Loucy (cell line): ENCODE measurements around the gene RPL26.

Experiments
- H2AFZ ChIP-seq: fragments of 200-600 bp; sonication (generic); 2 replicates; pipeline ENCODE4 v1.6.0; 2016; ENCODE audit warnings: antibody characterized with exemption, mild to moderate bottlenecking, low read length, moderate library complexity
- H3F3A ChIP-seq: fragments of 200-600 bp; 2 replicates; pipeline ENCODE4 v1.6.0; 2016; ENCODE audit warnings: antibody characterized with exemption, low read depth, mild to moderate bottlenecking
- H3K27me3 ChIP-seq: fragments of 200-600 bp; sonication (generic); 2 replicates; pipeline ENCODE4 v1.6.1; 2014; ENCODE audit warnings: low read length, mild to moderate bottlenecking; ENCODE audit not compliant: insufficient read depth, poor library complexity, severe bottlenecking
- H3K36me3 ChIP-seq: fragments of 200-600 bp; sonication (generic); 2 replicates; pipeline ENCODE4 v1.6.1; 2016; ENCODE audit warnings: low read length; ENCODE audit not compliant: insufficient read depth
- H3K4me1 ChIP-seq: fragments of 200-600 bp; sonication (generic); 2 replicates; pipeline ENCODE4 v1.5.1; 2014; ENCODE audit warnings: low read length, mild to moderate bottlenecking; ENCODE audit not compliant: insufficient read depth, poor library complexity, severe bottlenecking
- H3K4me2 ChIP-seq: fragments of 200-600 bp; sonication (generic); 2 replicates; pipeline ENCODE4 v1.6.0; 2014; ENCODE audit warnings: antibody characterized with exemption, low read length, low read depth, mild to moderate bottlenecking; ENCODE audit not compliant: poor library complexity, severe bottlenecking
- H3K4me3 ChIP-seq: fragments of 200-600 bp; sonication (generic); 2 replicates; pipeline ENCODE4 v1.5.1; 2014; ENCODE audit warnings: low read length, mild to moderate bottlenecking, mixed read lengths; ENCODE audit not compliant: poor library complexity, severe bottlenecking
- H3K79me2 ChIP-seq: fragments of 200-600 bp; sonication (generic); 2 replicates; pipeline ENCODE4 v1.6.1; 2014; ENCODE audit warnings: low read length; ENCODE audit not compliant: insufficient read depth
- H3K9ac ChIP-seq: fragments of 200-600 bp; sonication (generic); 2 replicates; pipeline ENCODE4 v1.6.0; 2014; ENCODE audit warnings: mild to moderate bottlenecking, low read depth, low read length, moderate library complexity; ENCODE audit not compliant: poor library complexity, severe bottlenecking
- H3K9me2 ChIP-seq: fragments of 200-600 bp; sonication (generic); replicated peaks from 2 replicates; pipeline ENCODE4 v1.6.1; 2016; ENCODE audit warnings: low read depth, low read length, mixed read lengths
- H3K9me3 ChIP-seq: fragments of 200-600 bp; sonication (generic); 2 replicates; pipeline ENCODE4 v1.6.1; 2014; ENCODE audit warnings: mild to moderate bottlenecking, antibody characterized with exemption, low read length, low read depth; ENCODE audit not compliant: insufficient read depth
- H4K20me1 ChIP-seq: fragments of 200-600 bp; sonication (generic); 2 replicates; pipeline ENCODE4 v1.6.0; 2014; ENCODE audit warnings: antibody characterized with exemption, low read length, mild to moderate bottlenecking; ENCODE audit not compliant: insufficient read depth, poor library complexity, severe bottlenecking
- EZH2phosphoT487 ChIP-seq: fragments of 200-600 bp; IDR thresholded peaks from 2 replicates; pipeline ENCODE4 v1.6.1; 2018; ENCODE audit warnings: antibody characterized with exemption, mild to moderate bottlenecking, moderate library complexity, borderline replicate concordance
- TF ChIP-seq, protein P1 (sequence below): fragments of 200-600 bp; sonication (generic); conservative IDR thresholded peaks from 2 replicates; pipeline ENCODE4 v1.5.1; 2014; ENCODE audit warnings: mild to moderate bottlenecking, antibody characterized with exemption, low read length

The RPL26 gene

GRCh38 chr17:8393470-8394231 lies 10.7 kb upstream of the RPL26 start:
- H3K4me1 ChIP-seq, result peaks cover 5% of the 10 kb centered on the region
- peak overlapping the region; percentile 54; the same call in 1 of the 2 replicates for H2AFZ ChIP-seq

DNA sequence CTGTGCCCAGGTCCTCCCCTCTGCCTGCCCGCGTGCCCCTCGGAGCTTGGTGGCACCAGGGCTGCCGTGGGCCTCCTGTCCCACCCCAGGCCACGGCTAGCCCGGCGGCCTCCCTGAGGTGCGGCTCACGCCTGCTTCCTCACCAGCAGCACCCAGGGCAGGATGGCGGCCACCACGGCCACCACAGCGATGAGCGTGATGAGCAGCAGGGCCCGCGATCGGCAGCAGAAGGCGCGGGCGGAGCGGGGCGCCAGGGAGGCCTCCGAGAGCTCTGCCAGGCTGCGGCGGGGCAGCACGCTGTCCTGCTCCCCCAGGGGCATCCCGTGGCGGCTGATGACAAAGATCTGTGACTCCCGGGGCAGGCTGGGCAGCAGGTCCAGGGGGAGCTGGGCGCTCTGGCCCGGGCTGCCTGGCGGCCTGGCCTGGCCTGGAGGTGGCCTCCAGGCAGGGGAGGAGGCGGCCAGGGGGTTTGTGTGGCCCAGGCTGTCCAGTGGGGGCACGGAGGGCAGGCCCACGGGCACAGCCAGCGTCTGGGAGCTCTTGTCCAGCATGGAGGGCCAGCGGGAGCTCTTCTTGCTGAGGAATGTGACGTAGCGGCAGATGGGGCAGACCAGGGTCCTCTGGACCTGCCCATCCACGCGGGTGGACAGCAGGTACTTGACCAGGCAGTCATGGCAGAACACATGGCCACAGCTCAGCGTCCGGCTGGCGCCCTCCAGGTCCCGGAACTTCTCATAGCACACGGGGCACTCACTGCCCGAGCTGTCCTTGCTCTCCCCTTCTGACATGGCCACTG lies 9.9 kb upstream of the RPL26 start:
- Histone ChIP-seq H3K79me2 (no peaks in the 10 kb centered on the region), H3K4me1 (peaks cover 5% of the 10 kb centered on the region), H3K27me3 (no peaks in the 10 kb centered on the region), H3K9ac (no peak overlapping the region), H3K9me3 (no peaks in the 10 kb centered on the region), H2AFZ (no peak overlapping the region), H3K9me2 (no peaks in the 10 kb centered on the region), H3K36me3 (no peaks in the 10 kb centered on the region), H3K4me2 (no peak overlapping the region), H3K4me3 (no peak overlapping the region), H3F3A (no peaks in the 10 kb centered on the region), H4K20me1 (no peaks in the 10 kb centered on the region)
- TF ChIP-seq EZH2phosphoT487, result no peak
- TF ChIP-seq, protein P1, sequence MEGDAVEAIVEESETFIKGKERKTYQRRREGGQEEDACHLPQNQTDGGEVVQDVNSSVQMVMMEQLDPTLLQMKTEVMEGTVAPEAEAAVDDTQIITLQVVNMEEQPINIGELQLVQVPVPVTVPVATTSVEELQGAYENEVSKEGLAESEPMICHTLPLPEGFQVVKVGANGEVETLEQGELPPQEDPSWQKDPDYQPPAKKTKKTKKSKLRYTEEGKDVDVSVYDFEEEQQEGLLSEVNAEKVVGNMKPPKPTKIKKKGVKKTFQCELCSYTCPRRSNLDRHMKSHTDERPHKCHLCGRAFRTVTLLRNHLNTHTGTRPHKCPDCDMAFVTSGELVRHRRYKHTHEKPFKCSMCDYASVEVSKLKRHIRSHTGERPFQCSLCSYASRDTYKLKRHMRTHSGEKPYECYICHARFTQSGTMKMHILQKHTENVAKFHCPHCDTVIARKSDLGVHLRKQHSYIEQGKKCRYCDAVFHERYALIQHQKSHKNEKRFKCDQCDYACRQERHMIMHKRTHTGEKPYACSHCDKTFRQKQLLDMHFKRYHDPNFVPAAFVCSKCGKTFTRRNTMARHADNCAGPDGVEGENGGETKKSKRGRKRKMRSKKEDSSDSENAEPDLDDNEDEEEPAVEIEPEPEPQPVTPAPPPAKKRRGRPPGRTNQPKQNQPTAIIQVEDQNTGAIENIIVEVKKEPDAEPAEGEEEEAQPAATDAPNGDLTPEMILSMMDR, result no peak

More at GRCh38 chr17:8393470-8394231, 10.7 kb upstream of the RPL26 start:
- H3K79me2 ChIP-seq, result no peaks in the 10 kb centered on the region
- H3K36me3 ChIP-seq, result no peaks in the 10 kb centered on the region
- no peak for TF ChIP-seq EZH2phosphoT487
- TF ChIP-seq, protein P1, result no peak
- H3F3A ChIP-seq, result no peaks in the 10 kb centered on the region
- no peaks in the 10 kb centered on the region for H3K9me3 ChIP-seq
- H4K20me1 ChIP-seq, result no peaks in the 10 kb centered on the region
- no peak overlapping the region for H3K4me3 ChIP-seq
- no peaks in the 10 kb centered on the region for H3K27me3 ChIP-seq
- H3K9me2 ChIP-seq, result no peaks in the 10 kb centered on the region
- no peak overlapping the region for H3K4me2 ChIP-seq
- no peak overlapping the region for H3K9ac ChIP-seq

DNA sequence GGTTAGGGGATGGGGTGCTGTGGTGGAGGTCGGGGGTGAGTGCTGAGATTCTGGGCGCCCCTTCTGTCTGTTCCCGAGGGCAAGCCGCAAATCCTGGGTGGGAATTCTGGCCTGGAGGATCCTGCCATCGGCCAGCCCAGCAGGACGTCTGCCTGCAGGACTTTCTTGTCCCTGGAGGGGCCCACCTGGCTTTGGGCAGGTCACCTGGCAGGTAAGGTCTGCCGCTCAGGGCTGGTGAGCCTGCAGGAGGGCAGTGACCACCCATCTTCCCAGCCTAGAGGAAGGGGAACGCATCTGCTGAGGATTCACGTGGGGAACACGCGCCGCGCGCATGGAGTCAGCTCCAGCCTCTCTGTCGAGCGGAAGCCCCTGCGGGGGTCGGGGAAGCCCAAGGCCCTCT lies 9.3 kb upstream of the RPL26 start:
- Histone ChIP-seq H3K27me3 (no peaks in the 10 kb centered on the region), H4K20me1 (no peaks in the 10 kb centered on the region), H3F3A (no peaks in the 10 kb centered on the region), H3K4me2 (no peak overlapping the region), H3K9me2 (no peaks in the 10 kb centered on the region), H3K79me2 (no peaks in the 10 kb centered on the region), H3K9ac (no peak overlapping the region), H3K4me1 (peaks cover 5% of the 10 kb centered on the region), H3K9me3 (no peaks in the 10 kb centered on the region), H3K4me3 (no peak overlapping the region), H2AFZ (no peak overlapping the region), H3K36me3 (no peaks in the 10 kb centered on the region)
- TF ChIP-seq EZH2phosphoT487, result no peak
- TF ChIP-seq, protein P1, result no peak
